T-helper 17 cell (primary cell): Measurements from ENCODE around the gene PATZ1. TPM values are rescaled to one million over a fixed set of nuclear protein-coding genes. Genes with fewer than 3 reads are reported as not detected.

ENCODE experiments used
- ATAC-seq: fragments of 150-1000 bp; cut with Tn5 transposase; 2 replicates; pipeline ENCODE4 v1.10.0; 2021; ENCODE audit warnings: mild to moderate bottlenecking, moderate library complexity
- DNase-seq, 3 donors: peaks; one replicate each; pipeline versions ENCODE4 v3.0.0 to v3.0.0-alpha.2; 2020 to 2021
- H3K9me3 ChIP-seq: one replicate; pipeline ENCODE4 v1.7.0; 2013; ENCODE audit warnings: low read length, mild to moderate bottlenecking; ENCODE audit not compliant: control insufficient read depth, poor library complexity, severe bottlenecking
- H3K27ac Mint-ChIP-seq: one replicate; pipeline ENCODE4 v1.8.0; 2022; ENCODE audit warnings: mild to moderate bottlenecking, moderate library complexity, mixed read lengths
- H3K27me3 Mint-ChIP-seq: one replicate; pipeline ENCODE4 v1.8.0; 2022; ENCODE audit warnings: mixed read lengths
- H3K36me3 Mint-ChIP-seq: one replicate; pipeline ENCODE4 v1.8.0; 2022; ENCODE audit warnings: low read depth, mixed read lengths
- H3K4me1 Mint-ChIP-seq: one replicate; pipeline ENCODE4 v1.8.0; 2022; ENCODE audit warnings: mild to moderate bottlenecking, mixed read lengths
- H3K4me3 Mint-ChIP-seq: one replicate; pipeline ENCODE4 v1.8.0; 2022; ENCODE audit warnings: mild to moderate bottlenecking, moderate library complexity, mixed read lengths
- total RNA-seq, 4 donors: library from RNA in 2 of 4; stranded (reverse) in 2 of 4; gene quantifications; one replicate each; pipeline ENCODE4 v1.2.3 and lab custom pipeline; 2022 to 2026

Gene PATZ1
- total RNA-seq, 2 donors from 2014 or later = 35.0 to 38.9 TPM

DNA sequence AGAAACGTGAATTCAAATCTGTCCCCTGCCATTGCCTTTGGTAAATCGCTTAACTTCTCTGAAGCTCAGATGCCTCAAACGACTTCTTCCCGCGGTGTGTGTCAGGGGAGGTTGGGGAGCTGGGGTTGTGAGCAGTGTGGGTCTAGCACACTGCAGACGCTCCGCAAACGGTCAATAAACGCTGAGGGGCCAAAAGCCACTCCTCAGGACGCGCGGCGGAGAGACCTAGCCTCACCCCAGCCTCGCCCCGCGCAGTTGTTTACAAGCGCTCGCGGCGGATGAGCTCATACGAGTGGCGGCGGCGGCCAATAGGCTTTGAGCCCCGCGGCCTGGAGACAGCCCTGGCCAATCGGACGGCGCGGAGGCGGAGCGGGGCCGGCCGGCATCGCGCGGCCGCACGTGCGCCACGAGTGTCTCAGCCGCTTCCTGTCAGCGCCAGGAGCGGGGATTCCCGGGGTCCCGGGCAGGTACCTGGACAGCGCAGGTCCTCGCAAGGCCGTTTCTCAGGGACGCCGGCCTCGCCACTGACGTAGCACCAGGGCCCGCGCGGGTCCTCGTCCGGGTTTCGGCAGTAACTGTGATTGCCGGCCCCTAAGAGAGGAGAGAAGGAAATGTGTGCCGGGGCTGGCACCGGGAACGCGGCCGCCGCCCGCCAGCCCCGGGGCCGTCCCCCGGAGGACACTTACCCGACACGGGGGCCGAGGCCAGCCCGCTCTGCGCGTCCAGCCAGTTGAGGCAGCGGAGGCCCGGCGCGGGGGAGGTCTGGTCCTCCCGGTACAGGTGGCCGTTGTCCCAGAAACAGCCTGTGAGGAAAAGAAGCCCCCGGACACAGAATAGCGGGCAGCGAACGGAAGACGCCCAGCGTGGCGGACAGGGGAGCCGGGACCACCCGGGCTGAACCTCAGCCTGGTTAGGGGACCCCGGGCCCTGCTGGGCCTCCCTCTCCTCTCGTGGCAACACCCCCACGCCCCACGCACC lies 55.4 kb downstream of the PATZ1 start:
- peak overlapping the region; percentile 99 for H3K4me3 Mint-ChIP-seq
- peak; percentile 93 to 95 (median 94) for DNase-seq
- no peaks in the 10 kb centered on the region for H3K9me3 ChIP-seq
- peak; percentile 79 for ATAC-seq
- peaks cover 9% of the 10 kb centered on the region for H3K36me3 Mint-ChIP-seq
- H3K4me1 Mint-ChIP-seq = peaks cover 49% of the 10 kb centered on the region
- H3K27ac Mint-ChIP-seq = peak overlapping the region; percentile 100
- no peaks in the 10 kb centered on the region for H3K27me3 Mint-ChIP-seq

DNA sequence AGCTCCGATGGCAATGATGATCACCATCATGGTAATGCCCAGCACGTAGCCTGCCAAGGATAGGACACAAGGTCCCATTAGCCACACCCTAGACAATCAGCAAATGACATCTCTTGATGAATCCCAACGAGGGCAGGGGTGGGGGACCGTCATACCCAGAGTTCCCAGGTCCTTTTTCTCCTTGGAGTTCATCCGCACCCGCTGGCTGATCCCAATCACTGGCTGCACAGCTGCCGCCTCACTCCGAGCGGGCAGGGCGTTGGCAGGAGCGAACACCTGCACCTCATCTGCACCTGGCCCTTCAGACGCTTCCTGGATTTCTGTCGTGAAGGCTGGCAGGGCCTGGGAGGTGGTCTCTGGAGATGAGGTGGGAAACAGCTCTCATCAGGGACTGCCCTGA lies 56.8 kb downstream of the PATZ1 start:
- H3K9me3 ChIP-seq = no peaks in the 10 kb centered on the region
- peaks cover 55% of the 10 kb centered on the region for H3K4me1 Mint-ChIP-seq
- peak overlapping the region; percentile 100 for H3K27ac Mint-ChIP-seq
- no peak for DNase-seq
- H3K4me3 Mint-ChIP-seq = peak overlapping the region; percentile 99
- peaks cover 11% of the 10 kb centered on the region for H3K36me3 Mint-ChIP-seq
- H3K27me3 Mint-ChIP-seq = no peaks in the 10 kb centered on the region
- no peak for ATAC-seq

DNA sequence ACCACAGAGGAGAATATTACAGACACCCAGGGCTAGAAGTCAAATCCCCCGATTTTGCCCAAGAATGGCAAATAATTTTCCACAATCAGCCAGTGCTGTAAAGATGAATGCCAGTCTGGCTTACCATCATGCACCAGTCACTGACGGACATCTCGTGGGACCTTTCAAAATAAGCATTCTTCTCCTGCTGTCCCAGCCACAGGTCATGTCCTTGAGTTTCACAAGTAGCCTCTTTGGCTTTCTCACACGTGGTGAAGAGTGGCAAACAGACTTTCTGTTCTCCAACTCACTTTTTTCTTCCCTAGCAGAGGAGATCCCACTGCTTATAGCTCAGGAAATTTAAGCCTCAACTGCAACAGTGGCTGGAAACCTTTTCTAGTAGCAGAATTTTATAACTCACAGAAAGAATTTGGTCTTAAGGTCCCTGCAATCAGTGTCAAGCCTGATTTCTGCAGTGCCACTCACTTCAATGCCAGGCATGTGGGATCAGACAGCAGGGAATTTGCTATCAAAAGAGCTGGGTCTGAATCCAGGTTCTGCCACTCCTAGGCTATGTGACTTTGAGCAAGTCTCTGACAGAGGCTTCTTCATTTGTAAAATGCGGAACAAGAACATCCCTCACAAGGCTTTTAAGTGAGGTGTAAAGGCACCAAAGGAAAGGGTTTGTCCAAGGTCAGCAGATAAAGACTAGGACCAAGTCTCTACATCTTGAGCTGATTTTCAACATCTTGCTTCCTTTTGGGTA lies 57.5 kb downstream of the PATZ1 start:
- peaks cover 11% of the 10 kb centered on the region for H3K36me3 Mint-ChIP-seq
- peak overlapping the region; percentile 100 for H3K27ac Mint-ChIP-seq
- ATAC-seq (no peak), DNase-seq (no peak)
- no peaks in the 10 kb centered on the region for H3K27me3 Mint-ChIP-seq
- H3K4me1 Mint-ChIP-seq = peaks cover 56% of the 10 kb centered on the region
- H3K4me3 Mint-ChIP-seq = peak overlapping the region; percentile 99
- no peaks in the 10 kb centered on the region for H3K9me3 ChIP-seq

DNA sequence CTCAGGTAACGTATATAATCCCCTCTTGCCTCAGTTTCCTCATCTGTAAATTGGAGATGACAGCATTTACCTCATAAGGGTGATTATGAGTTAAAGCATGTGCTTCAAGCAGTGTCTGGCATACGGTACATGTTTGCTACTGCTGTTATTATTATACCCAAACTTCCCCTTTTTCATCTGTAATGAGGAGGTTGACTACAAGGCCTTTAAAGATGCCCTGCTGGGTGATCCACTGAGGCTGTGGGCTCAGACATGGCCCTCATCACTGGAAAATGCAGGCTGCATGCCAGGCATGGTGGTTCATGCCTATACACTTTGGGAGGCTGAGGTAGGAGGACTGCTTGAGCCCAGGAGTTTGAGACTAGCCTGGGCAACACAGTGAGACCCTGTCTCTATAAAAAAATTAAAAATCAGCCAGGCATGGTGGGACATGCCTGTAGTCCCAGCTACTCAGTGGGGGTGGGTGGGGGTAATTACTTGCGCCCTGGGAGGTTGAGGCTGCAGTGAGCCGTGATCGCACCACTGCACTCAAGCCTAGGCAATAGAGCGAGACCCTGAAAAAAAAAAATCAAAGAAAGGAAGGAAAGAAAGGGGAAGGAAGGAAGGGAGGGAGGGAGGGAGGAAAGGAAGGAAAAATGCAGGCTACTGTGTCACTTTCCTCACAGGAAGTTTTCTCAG lies 58.2 kb downstream of the PATZ1 start:
- Mint-ChIP-seq H3K36me3 (peaks cover 14% of the 10 kb centered on the region), H3K4me3 (peak overlapping the region; percentile 99), H3K4me1 (peaks cover 59% of the 10 kb centered on the region), H3K27me3 (no peaks in the 10 kb centered on the region), H3K27ac (peak overlapping the region; percentile 100)
- H3K9me3 ChIP-seq = no peaks in the 10 kb centered on the region
- no peak for ATAC-seq
- DNase-seq = no peak

DNA sequence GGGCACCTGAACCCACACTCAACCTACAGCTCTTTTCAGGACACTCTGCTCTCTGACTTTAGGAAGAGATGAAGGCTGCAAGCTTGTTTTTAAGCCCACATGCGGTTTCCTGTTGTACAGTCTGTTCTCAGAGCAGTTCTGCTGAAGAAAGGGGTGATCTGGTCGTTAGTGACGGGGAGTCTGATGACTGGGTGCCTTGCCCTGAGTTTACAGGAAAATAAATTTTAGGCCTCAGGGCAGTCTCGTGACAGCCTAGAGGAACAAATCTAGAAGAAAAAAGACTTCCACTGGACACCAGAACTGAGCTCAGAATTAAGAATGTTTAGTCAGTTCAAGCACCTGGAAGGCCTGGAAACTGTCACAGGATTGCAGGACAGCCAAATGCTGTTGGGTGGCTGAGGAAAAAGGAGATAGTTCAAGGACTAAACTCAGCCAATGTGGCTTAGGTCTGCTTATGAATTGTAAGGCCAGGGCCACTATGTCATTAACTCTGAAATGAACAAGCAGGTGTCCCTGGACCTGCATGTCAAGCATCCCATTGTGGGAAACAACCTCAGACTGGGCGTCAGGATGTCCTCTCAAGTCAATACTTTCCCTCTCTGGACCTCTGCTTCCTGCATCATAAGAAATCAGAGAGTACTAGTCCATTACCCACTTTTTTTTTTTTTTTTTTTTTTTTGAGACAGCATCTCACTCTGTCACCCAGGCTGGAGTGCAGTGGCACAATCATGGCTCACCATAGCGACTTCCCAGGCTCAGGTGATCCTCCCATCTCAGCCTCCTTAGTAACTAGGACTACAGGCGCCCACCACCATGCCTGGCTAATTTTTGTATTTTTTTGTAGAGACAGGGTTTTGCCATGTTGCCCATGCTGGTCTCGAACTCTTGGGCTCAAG lies 59.5 kb downstream of the PATZ1 start:
- peak overlapping the region; percentile 99 for H3K4me3 Mint-ChIP-seq
- ATAC-seq (peak; percentile 51), DNase-seq (peak in 2 of 3 donors; percentile 36 to 42)
- H3K9me3 ChIP-seq = no peaks in the 10 kb centered on the region
- peaks cover 59% of the 10 kb centered on the region for H3K4me1 Mint-ChIP-seq
- peaks cover 16% of the 10 kb centered on the region for H3K36me3 Mint-ChIP-seq
- H3K27ac Mint-ChIP-seq = peak overlapping the region; percentile 100
- no peaks in the 10 kb centered on the region for H3K27me3 Mint-ChIP-seq

DNA sequence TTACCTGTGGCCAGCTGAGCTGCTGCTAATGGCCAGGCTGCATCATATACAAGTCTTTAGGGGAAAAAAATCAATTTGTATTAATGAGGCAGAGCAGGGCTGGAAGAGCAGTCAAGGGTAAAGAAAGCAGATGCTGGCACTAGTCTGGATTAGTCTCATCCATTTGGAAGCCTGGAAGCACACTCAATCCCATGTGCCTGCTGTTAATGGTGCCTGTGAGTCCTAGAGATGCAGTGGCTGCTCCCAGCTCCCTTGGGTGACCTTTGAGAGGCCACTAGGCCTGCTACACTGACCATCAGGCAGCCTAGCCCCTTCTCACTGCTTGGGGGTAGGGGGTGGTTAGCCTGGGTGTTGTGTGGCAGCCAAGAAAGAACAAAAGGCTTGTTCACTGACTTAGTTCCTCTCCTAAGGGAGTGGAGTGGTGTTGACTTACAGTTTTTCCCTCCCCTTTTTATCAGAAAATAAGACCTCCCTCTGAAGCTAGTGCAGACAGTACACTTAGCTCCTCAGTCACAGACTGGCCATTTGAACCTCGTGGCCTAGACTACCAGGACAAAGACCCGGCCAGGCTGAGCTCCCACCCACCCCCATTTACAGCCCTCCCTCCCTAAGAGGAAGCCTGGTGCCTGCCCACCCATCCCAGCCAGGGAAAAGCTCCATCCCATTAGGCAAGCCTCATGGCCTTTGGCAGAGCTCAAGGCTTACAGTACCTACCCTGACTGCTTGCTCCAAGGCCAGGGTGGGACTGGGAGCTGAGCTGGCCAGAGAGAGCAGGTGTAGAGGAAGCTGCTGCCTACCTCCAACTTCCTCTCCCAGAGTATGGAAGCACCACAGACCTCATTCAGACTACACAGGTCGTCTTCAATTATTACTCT lies 61.6 kb downstream of the PATZ1 start:
- Mint-ChIP-seq H3K27me3 (no peaks in the 10 kb centered on the region), H3K27ac (peak overlapping the region; percentile 100), H3K4me3 (peak overlapping the region; percentile 99), H3K4me1 (peaks cover 69% of the 10 kb centered on the region), H3K36me3 (peaks cover 11% of the 10 kb centered on the region)
- H3K9me3 ChIP-seq = no peaks in the 10 kb centered on the region
- ATAC-seq = no peak
- no peak for DNase-seq

DNA sequence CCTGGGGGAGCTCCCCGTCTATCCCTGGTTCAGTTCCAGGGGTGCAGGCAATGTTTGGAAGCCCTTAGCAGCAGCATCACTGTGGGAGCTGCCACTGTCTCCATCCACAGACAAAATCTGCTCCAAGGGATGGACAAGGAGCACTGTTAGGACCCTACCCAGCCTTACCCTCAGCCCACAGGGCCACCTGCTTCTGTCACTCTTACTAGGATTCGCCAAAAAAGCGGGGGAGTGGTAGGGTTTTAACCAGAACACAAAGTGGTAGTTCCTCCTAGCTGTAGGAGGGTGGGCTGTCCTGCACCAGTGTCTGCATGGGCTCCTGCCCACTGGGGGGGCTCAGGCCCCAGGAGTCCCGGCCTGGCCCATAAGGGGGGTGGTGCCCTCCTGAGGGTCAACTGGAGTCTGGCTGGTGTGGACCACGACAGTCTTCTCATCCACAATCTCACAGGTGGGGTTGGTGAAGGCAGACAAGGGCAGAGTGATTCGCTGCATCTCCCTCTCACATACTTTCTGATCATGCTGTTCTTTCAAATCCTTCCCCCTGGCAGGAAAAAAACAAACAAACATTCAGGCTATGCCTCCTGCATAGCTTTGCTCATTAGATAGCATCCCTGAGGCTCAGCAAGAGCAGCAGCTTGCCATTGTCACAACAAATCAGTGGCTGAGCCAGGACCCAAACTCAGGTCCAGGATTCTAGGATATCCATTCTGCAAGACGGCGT lies 63.2 kb downstream of the PATZ1 start:
- DNase-seq (no peak), ATAC-seq (no peak)
- no peaks in the 10 kb centered on the region for H3K9me3 ChIP-seq
- Mint-ChIP-seq H3K4me1 (peaks cover 76% of the 10 kb centered on the region), H3K4me3 (peak overlapping the region; percentile 74), H3K27me3 (no peaks in the 10 kb centered on the region), H3K36me3 (peaks cover 9% of the 10 kb centered on the region), H3K27ac (peak overlapping the region; percentile 100)

DNA sequence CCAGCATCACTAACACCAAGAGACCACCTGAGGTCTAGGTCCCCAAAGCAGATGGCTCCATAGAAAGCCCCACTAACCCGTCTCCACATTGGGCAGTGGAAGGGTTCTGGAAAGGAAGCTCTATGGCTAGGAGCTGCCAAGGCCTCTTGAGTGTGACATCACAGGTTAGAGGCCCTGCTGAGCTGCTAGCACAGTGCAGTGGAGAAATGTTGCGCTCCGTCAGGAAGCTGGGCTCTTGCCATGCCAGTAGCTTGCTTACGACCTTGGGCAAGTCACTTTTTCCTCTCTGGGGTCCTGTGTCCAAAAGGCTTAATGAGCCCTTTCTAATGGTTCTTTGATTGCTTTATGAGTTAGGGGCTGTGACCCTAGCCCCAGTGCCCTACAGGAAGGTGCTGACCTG lies 64.4 kb downstream of the PATZ1 start:
- no peak for ATAC-seq
- DNase-seq = no peak
- H3K9me3 ChIP-seq = no peaks in the 10 kb centered on the region
- Mint-ChIP-seq H3K4me1 (peaks cover 72% of the 10 kb centered on the region), H3K27ac (peak overlapping the region; percentile 100), H3K4me3 (peak overlapping the region; percentile 74), H3K36me3 (peaks cover 9% of the 10 kb centered on the region), H3K27me3 (no peaks in the 10 kb centered on the region)

DNA sequence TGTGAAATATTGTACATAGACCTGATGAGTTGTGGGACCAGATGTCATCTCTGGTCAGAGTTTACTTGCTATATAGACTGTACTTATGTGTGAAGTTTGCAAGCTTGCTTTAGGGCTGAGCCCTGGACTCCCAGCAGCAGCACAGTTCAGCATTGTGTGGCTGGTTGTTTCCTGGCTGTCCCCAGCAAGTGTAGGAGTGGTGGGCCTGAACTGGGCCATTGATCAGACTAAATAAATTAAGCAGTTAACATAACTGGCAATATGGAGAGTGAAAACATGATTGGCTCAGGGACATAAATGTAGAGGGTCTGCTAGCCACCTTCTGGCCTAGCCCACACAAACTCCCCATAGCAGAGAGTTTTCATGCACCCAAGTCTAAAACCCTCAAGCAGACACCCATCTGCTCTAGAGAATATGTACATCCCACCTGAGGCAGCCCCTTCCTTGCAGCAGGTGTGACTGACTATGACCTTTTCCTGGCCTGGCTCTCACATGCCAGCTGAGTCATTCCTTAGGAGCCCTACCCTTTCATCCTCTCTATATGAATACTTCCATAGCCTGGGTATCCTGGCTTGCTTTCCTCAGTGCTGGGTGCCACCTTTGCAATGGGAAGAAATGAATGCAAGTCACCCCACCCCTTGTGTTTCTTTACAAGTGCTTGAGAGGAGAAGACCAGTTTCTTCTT lies 66.2 kb downstream of the PATZ1 start:
- Mint-ChIP-seq H3K4me3 (peak overlapping the region; percentile 83), H3K36me3 (peaks cover 7% of the 10 kb centered on the region), H3K4me1 (peaks cover 61% of the 10 kb centered on the region), H3K27me3 (no peaks in the 10 kb centered on the region), H3K27ac (peak overlapping the region; percentile 100)
- no peak for DNase-seq
- no peaks in the 10 kb centered on the region for H3K9me3 ChIP-seq
- peak; percentile 18 for ATAC-seq

DNA sequence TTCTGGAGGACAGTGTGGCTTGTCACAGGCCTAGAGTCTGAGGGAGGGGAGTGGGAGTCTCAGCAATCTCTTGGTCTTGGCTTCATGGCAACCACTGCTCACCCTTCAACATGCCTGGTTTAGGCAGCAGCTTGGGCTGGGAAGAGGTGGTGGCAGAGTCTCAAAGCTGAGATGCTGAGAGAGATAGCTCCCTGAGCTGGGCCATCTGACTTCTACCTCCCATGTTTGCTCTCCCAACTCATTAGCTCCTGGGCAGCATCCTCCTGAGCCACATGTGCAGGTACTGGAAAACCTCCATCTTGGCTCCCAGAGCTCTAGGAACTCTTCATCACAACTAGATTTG lies 66.8 kb downstream of the PATZ1 start:
- Mint-ChIP-seq H3K4me3 (peak overlapping the region; percentile 83), H3K27ac (peak overlapping the region; percentile 100), H3K27me3 (no peaks in the 10 kb centered on the region), H3K4me1 (peaks cover 57% of the 10 kb centered on the region), H3K36me3 (peaks cover 7% of the 10 kb centered on the region)
- ATAC-seq (no peak), DNase-seq (no peak)
- H3K9me3 ChIP-seq = no peaks in the 10 kb centered on the region
